DMS53 treated with DMSO at 0.1 percent for 48 hours (cell line): Measurements from ENCODE around the gene C15orf39.
"Not testable (repeated sequence)": the region's sequence is repeated elsewhere in the genome, so short reads cannot be mapped to it uniquely, and the experiment has no call there.

Source experiments
- DNase-seq: peaks from one replicate; lab custom pipeline; 2025; ENCODE audit not compliant: unreplicated experiment; lab: John Stamatoyannopoulos, UW

Gene C15orf39

DNA sequence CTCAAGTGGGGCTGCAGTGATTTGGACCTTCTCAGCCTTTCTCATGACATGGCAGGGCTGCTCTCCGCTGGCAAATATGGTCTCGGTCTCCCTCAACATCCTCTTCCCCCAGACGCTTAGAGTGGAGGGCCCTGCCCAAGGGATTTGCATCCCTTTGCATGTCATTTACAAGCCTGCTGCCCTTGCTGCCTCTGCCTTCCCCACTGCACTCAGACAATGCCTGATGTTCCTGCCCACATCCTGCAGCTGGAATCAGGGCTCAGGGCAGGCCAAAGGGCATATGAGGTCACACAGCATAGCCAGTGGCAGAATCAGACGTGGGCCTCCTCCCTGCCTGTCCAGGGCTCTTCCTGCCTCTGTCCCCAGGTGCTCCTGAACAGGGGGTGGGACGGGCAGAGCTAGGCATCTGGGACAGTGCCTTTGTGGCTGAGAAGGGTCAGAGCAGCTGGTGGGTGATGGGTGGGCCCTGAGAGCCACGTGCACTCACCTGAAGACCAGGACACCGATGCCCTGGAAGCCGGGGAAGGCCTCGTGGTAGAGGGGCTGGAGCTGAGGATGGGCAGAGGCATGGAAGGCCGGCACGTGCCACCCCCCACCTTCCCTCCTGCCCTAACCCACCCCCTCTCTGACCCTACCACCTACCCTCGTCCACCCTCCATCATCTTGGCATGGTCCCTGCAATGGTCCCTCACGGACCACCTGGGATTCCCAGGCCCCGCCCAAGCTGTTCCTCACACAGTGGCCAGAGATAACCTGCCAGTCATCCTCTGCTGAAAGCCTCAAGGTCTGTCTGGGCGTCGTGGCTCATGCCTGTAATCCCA is 29.1 kb downstream of the C15orf39 start:
- DNase-seq: no peak

DNA sequence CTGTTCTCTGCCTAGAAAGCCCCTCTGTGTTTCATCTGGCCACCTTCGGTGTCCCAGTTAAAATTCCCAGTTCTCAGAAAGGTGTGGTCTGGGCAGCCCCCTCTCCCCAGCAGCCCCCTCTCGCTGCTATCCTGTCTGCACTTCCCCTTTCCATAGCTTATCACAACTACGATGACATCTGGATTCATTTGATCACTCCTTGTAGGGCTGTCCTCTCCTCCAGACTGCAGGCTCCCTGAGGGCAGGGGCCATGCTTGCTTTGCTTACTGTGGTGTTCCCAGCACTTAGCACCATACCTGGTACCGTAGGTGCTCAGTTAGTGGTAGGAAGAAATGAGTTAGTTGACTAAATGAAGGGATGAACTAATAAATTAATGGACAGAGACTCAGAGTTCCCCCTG is 30.2 kb downstream of the C15orf39 start:
- DNase-seq: no peak

DNA sequence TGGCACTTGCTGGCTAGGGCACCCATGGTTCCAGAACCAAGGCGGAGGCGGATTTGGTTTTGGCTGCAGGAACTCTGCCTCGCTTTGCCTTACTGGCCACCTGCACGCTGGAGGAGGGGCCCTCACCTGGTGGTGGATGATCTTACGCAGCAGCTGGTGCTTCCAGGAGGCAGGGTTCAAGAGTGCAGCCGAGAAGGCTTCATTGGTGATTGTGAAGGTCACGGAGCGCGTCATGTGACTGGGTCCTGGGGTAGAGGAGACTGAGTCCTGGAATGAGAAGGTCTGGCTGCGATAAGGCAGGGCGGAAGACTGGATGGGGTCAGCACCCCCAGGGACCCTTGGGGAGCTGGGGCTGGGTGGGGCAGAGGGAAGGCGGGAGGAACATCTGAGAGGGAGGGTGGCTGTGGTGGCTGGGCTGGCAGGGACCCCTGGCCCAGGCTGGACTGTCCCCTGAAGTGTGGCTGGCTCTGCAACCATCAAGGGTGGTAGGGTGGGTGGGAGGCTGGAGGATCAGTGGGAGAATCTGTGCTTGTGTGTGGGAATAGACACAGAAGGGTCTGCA is 30.7 kb downstream of the C15orf39 start:
- DNase-seq: no peak

DNA sequence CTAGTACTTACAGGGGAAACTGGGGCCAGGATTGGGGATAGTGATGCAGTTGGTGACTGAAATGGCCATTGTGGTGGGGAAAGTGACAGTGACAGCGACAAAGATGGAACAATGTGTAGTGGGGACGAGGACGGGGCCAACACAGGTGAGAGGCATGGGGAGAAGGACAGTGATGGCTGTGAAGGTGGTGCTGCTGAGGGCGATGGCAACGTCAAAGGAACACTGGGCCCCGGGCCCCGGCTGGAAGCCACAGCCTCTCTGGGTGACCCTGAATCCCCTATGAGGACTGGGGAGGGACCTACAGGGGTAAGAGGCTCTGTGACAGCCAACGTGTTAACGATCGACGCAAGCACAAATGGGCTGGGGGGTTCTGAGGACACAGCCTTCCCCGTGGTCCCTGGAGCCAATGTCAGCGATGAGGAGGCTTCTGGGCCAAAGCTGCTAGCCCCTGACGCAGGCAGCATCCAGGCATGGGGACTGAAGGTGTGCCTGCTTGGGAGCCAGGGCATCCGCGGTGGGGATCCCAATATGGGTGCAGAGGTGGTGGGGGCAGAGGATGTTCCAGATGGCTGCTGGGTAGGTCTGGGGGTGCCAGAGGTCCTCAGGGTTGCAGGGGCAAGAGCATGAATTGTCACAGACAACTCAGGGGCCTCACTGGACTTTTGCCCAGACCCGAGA is 31.3 kb downstream of the C15orf39 start:
- no peak for DNase-seq

DNA sequence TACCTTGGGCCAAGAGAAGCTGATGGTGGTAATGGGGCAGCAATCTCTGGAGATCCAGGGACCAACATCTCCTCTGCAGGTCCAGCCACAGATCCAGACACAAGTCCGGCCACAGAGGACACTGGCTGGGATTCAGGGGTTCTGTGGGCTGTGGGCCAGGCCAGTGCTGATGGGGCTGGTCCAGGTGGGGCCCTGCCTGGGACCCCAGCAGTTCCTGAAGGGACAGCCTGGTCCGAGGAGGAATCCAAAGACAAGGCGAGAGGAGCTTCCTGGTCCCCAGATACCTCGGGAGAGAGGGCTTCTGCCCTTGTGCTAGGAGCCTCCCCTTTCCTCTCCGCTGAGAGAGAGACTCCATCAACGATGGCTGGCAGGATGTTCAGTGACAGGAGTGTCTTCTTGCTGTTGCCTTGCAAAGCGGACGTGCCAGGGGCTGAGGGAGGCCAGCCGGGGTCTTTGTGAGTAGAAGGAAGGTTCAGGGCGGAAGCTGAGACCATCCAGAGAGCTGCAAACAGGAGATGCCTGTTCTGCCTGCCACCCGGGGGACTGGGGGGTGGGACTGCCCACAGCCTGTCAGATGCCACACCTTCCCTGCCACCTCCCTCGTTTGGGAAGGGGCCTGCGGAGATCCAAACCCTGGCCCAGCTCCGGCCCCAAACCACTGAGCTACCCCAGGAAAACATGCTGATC is 32.0 kb downstream of the C15orf39 start:
- no peak for DNase-seq

DNA sequence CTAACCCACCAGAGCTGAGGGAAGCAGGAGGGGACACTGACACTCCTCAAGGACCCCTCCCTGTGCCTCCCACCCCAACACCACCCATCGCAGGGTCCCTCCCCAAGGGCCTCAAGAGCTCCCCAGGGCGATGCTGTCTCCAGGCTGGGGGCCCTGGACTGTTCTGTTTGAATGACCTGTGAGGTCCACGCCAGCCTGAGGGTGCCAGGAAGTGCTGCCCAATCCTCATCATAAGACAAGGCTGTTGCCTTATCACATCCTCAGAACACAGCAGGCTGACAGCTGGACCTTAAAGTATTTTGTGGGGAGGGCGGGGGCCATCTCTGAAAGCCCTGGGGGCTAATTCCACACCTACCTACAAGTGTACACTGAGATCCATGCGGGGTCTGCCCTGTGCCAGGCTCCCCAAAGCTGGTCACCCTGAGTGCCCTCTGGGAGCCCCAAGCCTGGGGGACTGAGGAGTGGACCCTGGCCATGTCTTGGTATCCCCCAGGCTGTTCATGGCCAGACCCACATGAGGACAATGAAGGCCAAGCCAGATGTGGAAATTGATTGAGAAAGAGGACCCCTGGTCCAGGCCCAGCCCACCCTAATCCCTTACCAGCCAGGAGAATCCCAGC is 32.6 kb downstream of the C15orf39 start:
- DNase-seq: no peak

DNA sequence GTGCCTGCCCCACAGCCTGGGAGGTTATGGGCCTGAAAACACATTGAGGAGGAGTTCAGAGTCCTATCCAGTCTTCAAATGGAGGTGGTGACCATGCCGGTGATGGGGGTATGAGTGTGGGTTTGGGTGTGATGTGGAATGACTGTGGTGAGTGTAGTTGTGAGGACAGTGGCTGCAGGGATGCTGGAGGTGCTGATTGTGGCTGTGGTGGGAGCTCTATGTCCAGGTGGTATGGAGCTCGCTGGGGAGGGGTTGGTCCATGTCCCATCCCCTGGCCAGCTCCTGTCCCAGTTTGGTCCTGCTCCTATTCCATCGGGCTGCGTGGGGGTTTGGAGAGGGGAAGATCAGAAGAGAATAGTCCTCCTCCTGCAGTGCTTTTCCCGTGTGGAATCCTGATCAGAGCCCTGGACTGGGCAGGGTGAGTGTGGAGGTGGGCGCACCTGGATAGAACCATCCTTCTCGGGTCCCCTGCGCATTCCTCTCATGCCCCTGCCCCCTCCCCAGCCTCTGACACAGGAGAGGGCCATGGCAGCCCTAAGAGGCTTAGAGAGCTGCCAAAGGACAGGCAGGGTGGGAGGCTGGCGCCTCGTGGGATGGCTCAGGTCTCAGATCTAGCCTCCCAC is 33.5 kb downstream of the C15orf39 start:
- no peak for DNase-seq

DNA sequence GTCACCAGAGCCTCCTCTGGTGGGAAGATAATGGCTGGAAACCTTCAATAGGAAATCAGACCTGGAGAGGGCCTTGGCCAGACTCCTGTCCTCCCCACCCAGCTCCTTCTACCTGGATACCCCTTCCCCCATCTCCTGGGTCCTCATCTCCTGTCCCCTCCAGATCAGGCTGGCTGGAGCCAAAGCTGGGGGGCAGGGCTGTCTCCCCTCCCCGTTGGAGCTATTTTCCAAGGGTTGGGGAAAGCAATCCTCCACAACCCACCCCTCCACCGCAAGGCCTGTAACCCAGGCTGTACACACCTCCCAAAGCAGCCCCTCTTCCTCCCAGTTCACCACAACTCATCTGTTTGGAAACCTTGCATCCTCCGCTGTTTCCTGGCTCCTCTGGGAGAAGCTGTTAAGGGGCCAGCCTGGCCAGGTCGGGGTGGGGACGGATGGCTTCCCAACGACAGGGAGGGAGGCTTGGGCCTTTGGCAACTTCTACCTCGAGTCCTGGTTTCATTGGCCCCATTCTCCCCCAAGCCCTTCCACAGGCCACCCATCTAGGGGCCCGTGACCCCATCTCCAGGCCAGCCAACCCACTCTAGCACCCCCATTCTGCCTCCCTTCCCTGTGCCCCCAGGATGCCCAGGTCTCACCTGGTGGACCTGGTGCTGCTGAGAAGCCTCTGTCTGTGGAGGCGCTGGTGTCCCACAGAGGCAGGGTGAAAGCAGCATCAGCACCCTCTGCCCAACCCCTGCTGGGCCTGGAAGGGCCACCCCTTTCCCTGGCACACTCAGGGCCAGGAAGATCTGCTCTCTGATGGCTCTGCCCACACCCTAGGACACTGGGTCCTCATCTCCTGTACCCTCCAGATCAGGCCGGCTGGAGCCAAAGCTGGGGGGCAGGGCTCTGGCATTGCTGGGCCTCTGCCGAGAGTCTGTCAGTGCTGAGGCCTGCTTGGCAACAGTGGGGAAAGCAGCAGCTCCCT is 34.4 kb downstream of the C15orf39 start:
- DNase-seq: no peak

DNA sequence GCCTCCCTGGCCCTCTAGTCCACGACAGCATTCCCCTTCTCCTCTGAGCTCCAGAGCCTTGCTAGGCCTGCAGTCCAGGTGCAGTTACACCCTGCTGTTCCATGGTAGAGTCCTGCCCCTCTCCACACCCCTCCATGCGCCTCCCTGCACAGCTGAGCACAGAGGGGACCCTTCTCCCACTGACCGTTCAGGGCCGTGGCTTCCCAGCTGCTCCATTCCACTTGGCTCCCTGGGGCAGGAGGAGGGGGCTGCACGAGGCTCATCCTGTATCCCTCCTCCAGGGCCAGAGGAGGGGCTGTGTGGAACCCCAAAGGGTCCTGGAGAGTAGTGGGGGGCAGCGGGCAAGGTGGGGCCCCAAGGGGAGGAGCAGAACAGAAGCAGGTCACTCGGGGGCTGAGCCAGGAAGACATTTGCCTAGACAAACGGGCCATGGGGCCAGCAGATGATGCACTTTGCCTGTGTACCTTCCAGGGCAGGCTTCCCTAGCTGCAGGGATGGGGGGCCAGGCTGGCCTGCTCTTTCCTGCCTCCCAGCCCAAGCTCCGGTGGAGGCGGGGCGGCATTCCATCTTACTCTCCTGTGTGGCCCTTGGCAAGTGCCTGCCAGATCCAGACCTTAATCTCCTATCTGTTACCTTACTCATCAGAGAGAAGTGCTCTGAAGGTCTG is 35.8 kb downstream of the C15orf39 start:
- no peak for DNase-seq

DNA sequence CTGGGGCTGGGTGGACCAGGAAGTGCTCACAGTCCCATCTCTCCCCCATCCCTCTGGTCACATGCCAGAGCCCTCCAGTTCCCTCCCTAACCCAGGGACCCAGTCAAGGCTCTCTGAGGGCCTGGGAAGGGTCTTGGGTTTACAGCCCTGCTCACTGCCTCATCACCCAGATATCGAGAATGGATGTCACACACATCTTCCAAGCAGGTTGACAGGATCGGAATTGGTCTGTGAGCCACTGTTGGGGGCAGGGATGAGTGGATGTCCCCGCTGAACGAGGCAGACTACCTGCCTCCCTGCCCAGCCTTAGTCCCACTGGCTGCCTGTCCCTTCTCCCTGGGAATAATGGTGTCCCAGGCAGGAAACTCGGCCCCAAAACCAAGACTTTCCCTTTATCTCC is 36.5 kb downstream of the C15orf39 start:
- DNase-seq: no peak

DNA sequence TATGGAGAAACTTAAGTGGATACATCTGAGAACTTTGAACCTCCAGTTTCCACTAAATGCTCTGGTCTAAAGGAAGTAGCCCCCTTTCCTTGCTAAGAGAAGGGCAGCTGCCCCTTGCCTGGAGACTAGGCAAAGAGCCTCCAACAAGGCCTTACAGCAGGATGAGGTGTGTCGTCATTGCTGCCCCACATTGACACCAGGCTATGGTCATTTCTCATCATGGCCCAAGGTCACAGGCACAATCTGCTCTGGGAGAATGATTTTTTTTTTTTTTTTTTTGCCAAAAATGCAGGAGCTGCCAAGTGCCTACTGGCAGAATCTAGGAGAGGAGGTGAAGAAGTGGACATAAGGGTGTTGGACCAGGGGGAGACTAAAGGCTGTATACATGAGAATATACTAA is 44.1 kb downstream of the C15orf39 start:
- DNase-seq: not testable (repeated sequence)

DNA sequence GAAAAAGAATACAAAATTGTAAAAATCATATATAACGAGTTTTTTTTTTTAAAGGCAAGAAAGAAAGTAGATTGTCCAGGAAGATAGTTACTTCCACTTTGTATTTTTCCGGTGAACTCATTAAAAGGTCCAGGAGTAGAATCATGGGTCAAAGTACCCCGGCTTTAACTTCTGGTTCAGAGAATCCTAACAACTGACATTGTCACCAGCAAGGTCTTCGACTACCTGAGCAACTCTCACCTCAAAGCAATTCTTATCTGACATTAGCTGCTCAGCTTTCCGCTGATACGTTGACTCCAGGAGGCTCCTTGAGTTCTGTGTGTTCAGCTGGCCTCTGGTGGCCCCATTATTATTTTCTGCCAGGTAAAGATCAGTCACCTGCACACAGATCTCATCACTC is 47.3 kb downstream of the C15orf39 start:
- peak; percentile 15 for DNase-seq

DNA sequence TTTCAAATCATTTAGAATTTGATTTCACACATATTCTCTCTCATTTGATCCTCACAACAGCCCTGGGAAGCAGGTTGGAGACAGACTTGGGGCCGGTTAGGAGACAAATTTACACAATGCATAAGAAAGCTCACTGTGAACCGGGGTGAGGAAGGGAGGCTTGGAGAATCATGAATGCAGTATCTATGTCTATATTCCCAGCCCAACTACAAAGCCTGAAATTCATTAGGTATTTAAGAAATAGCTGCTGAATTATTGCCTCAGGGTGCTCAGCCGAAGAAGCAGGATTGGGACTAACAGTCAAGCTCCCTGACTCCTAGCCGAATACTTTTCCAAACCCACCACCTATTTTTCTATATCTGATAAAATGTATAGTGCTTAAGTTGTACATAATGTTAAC is 48.0 kb downstream of the C15orf39 start:
- no peak for DNase-seq

DNA sequence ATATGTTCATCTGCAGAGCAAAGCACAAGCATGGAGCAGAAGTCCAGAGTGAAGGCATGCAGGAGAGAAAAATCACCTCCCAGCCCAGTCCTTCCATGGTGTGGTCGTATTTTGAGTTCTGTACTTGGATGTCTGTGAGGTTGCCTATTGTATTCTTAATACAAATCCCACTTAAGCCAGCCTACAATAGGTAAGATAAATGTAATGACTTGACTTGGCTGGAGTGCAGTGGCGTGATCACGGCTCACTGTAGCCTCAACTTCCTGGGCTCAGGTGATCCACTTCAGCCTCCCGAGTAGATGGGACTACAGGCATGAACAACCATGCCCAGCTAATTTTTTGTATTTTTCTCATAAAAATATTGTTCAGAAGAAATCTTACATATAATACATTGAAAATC is 49.7 kb downstream of the C15orf39 start:
- not testable (repeated sequence) for DNase-seq

DNA sequence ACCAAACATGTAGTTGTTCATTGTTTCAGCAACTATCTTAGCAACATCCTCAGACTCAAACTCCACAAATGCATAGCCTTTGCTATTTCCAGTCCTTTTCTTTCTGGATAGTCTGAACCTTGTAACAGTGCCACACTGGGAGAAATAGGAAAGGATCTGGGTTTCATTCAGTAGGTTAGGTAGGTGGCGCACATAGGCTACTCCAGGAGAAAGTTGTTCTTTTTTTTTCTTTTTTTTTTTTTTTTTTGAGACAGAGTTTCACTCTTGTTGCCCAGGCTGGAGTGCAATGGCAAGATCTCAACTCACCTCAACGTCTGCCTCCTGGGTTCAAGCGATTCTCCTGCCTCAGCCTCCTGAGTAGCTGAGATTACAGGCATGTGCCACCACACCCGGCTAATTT is 50.6 kb downstream of the C15orf39 start:
- DNase-seq: not testable (repeated sequence)

DNA sequence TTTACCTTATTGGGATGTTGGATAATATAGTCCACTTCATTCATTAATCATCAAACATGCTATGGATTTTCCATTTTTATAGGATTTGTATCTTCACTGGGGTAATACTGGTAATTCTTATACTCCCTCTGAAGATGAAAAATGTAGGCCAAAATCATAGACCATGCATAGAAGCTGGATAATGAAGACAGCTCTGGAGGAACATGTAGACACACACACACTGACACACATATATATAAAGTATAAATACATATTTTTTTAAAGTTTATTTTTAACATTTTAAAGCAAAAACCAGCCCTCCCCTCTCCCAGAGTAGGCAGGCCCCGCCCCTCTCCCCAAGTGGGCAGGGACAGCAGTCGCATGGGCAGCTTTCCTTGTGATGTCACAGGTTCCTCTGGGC is 56.4 kb downstream of the C15orf39 start, which contains the start of gene GOLGA6C:
TSS of gene GOLGA6C (plus strand) at position 301 of the 400 bp plus-strand sequence. CDS start 265 bp downstream, outside the sequence.
- DNase-seq: not testable (repeated sequence)

DNA sequence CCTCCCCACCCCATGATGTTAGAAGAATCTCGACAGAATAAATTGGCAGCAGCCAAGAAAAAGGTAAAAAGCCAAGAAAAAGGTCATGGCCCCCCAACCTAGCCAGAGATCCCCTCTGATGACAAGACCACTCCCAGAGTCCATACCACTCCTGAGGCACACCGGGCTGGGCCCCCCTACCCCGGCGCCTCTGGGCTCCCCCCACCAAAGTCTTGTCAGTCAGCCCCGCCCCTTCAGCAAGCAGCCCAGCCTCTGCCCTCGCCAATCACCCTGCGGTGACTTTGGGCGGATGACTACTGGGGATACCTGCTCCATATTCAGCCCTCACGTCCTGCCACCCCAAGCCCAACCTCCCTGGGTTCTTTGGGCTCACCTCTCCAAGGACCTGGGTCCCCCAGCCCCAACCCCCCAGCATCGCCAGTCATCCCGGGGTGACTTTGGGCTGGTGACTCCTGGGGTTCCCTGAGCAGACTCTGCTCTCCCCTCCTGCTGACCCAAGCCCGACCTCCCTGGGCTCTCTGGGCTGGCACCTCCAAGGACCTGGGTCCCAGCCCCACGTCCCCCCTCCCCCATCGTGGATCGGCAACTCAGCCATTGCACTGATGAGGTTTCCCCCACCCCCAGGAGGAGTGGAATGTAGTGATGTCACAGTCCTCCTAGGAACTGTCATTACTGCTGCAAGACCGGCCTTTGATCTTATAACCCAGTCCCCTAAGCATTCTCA is 57.1 kb downstream of the C15orf39 start:
- DNase-seq: not testable (repeated sequence)

DNA sequence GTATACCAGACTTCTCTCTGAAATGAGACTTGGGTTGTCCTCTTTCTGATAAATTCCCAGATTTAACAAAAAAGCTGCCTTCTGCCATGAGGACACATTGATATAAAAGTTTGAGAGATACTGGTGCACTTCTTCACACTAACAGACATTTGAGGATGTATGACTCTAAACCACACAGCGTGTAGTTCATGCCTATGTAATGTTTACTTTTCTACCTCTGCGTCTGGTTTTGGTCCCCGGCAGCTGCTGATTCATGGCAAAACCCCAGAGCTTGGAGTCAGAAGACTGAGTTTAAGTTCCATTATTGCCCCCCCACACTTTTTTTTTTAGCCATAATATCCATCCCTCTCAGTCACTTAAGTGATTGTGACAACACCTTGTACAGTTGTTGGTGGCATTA is 58.2 kb downstream of the C15orf39 start:
- DNase-seq: not testable (repeated sequence)
